Measurements from ENCODE around the gene IRF1.

DNA sequence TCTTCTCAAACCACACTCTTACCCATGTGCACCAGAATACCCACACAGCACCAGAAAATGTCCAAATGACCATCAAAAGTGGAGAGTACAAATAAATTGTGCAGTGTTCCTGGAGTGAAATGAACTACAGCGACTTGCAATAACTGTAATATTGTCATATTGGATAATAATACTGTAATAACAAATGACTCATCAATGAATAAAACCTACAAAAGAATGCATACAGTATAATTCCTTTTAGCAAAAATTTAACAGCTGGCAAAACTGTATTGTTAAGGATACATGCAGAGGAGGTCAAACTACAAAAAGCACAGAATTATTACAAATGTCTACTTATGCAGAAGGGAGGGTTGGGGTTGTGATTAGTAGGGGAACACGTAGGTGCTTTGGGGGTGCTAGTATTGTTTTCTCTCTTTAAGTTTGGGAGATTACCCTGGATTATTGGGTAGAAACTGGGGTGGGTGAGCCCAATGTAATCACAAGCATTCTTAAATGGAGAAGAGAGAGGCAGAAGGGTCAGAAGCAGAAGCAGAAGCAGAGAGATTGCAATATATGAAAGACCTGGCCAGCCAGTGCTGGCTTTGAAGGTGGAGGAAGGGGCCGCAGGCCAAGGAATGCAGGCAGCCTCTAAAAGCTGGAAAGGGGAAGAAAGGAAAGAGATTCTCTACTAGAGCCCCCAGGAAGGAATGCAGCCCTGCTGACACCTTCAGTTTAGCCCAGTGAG lies 21.8 kb downstream of the IRF1 start:
- TF ChIP-seq CTCF (IDR thresholded peaks at IDR 0.05; ENCODE audit: low read depth, low read length, missing input control) (no peak), GABPA (IDR thresholded peaks at IDR 0.05 in 1 of 2, conservative IDR thresholded peaks at IDR 0.05 in 1 of 2) (no peak), RAD21 (IDR thresholded peaks at IDR 0.05) (no peak), JUND (IDR thresholded peaks at IDR 0.05) (no peak), RXRA (IDR thresholded peaks at IDR 0.05) (no peak), REST (IDR thresholded peaks at IDR 0.05) (no peak), YY1 (IDR thresholded peaks at IDR 0.05) (no peak)
- TF ChIP-seq, protein P1, sequence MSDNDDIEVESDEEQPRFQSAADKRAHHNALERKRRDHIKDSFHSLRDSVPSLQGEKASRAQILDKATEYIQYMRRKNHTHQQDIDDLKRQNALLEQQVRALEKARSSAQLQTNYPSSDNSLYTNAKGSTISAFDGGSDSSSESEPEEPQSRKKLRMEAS (IDR thresholded peaks at IDR 0.05): no peak
- TF ChIP-seq, protein P2, sequence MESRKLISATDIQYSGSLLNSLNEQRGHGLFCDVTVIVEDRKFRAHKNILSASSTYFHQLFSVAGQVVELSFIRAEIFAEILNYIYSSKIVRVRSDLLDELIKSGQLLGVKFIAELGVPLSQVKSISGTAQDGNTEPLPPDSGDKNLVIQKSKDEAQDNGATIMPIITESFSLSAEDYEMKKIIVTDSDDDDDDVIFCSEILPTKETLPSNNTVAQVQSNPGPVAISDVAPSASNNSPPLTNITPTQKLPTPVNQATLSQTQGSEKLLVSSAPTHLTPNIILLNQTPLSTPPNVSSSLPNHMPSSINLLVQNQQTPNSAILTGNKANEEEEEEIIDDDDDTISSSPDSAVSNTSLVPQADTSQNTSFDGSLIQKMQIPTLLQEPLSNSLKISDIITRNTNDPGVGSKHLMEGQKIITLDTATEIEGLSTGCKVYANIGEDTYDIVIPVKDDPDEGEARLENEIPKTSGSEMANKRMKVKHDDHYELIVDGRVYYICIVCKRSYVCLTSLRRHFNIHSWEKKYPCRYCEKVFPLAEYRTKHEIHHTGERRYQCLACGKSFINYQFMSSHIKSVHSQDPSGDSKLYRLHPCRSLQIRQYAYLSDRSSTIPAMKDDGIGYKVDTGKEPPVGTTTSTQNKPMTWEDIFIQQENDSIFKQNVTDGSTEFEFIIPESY (IDR thresholded peaks at IDR 0.05): no peak

All from liver (tissue), 3 donors.